ENCODE data around the gene ATG7.

DNA sequence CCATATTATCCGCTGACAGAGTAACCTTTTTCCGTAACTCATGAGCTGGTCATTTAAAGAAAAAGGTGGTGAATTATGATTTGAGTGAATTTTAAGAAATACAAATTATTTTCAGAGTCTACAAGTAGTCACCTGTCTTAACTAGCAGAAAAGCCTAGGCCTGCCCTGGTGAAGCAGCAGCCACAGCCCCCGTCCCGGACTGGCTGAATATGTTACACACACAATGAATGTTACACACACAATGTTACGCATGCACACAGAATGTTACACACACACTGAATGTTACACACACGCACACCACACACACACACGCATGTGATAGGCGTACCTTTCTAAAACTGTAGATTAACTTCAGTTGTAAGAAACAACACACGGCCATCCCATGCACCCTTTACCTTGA is 293.7 kb downstream of the ATG7 start:
- TF ChIP-seq, protein P1, sequence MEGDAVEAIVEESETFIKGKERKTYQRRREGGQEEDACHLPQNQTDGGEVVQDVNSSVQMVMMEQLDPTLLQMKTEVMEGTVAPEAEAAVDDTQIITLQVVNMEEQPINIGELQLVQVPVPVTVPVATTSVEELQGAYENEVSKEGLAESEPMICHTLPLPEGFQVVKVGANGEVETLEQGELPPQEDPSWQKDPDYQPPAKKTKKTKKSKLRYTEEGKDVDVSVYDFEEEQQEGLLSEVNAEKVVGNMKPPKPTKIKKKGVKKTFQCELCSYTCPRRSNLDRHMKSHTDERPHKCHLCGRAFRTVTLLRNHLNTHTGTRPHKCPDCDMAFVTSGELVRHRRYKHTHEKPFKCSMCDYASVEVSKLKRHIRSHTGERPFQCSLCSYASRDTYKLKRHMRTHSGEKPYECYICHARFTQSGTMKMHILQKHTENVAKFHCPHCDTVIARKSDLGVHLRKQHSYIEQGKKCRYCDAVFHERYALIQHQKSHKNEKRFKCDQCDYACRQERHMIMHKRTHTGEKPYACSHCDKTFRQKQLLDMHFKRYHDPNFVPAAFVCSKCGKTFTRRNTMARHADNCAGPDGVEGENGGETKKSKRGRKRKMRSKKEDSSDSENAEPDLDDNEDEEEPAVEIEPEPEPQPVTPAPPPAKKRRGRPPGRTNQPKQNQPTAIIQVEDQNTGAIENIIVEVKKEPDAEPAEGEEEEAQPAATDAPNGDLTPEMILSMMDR (conservative IDR thresholded peaks at IDR 0.05; ENCODE audit: low read length): no peak
- no peak for TF ChIP-seq EZH2phosphoT487 (IDR thresholded peaks at IDR 0.05; ENCODE audit: borderline replicate concordance, low read depth, low read length)

Measured in OCI-LY7 (cell line).